GM12878 (cell line): ENCODE measurements around the gene CUEDC1. TPM values are rescaled to one million over a fixed set of nuclear protein-coding genes. Genes with fewer than 3 reads are reported as not detected.
A peak's percentile ranks its signal among the peaks of the same experiment; 100 is the strongest.

Source experiments
- BCL11A ChIP-seq: IDR thresholded peaks from 2 replicates; pipeline ENCODE4 v1.6.1; 2011; ENCODE audit warnings: low read depth, low read length
- CHD4 ChIP-seq: fragments of 200-600 bp; sonication (generic); IDR thresholded peaks from 2 replicates; pipeline ENCODE4 v1.6.1; 2016; ENCODE audit warnings: mild to moderate bottlenecking
- EED ChIP-seq: sonication (generic); IDR thresholded peaks from 2 replicates; pipeline ENCODE4 v1.6.1; 2016; ENCODE audit warnings: antibody characterized with exemption, low read depth
- GATAD2B ChIP-seq: fragments of 450-650 bp; conservative IDR thresholded peaks from 2 replicates; pipeline ENCODE4 v1.6.1; 2017; ENCODE audit warnings: low read depth, mild to moderate bottlenecking, moderate library complexity
- HDAC6 ChIP-seq: fragments of 200-600 bp; sonication (generic); IDR thresholded peaks from one replicate; pipeline ENCODE4 v1.8.0; 2017; ENCODE audit warnings: antibody characterized with exemption; ENCODE audit not compliant: unreplicated experiment
- JUND ChIP-seq: IDR thresholded peaks from 2 replicates; pipeline ENCODE4 v1.6.1; 2012; ENCODE audit warnings: low read depth, mild to moderate bottlenecking, low read length, improper control_type of control experiment, moderate library complexity
- KDM1A ChIP-seq: fragments of 200-600 bp; sonication (generic); IDR thresholded peaks from 2 replicates; pipeline ENCODE4 v1.6.1; 2016; ENCODE audit warnings: borderline replicate concordance
- LARP7 ChIP-seq: fragments of 450-650 bp; IDR thresholded peaks from 2 replicates; pipeline ENCODE4 v1.6.1; 2017; ENCODE audit warnings: mild to moderate bottlenecking
- MTA2 ChIP-seq: fragments of 450-650 bp; IDR thresholded peaks from 2 replicates; pipeline ENCODE4 v1.6.1; 2016; ENCODE audit warnings: low read depth, mild to moderate bottlenecking, moderate library complexity
- NFYA ChIP-seq: IDR thresholded peaks from 2 replicates; pipeline ENCODE4 v1.6.1; 2011; ENCODE audit warnings: low read depth, mild to moderate bottlenecking, low read length, improper control_type of control experiment, borderline replicate concordance
- PAX8 ChIP-seq: fragments of 450-650 bp; IDR thresholded peaks from 2 replicates; pipeline ENCODE4 v1.6.1; 2017; ENCODE audit warnings: mild to moderate bottlenecking, moderate library complexity
- RFX5 ChIP-seq: IDR thresholded peaks from 2 replicates; pipeline ENCODE4 v1.6.1; 2011; ENCODE audit warnings: low read depth, low read length, improper control_type of control experiment
- SREBF1 ChIP-seq: IDR thresholded peaks from 2 replicates; pipeline ENCODE4 v1.6.1; 2012; ENCODE audit warnings: mild to moderate bottlenecking, low read length
- SREBF2 ChIP-seq: IDR thresholded peaks from 2 replicates; pipeline ENCODE4 v1.6.1; 2012; ENCODE audit warnings: mild to moderate bottlenecking, low read length
- SUPT20H ChIP-seq: IDR thresholded peaks from 2 replicates; pipeline ENCODE4 v1.6.1; 2011; ENCODE audit warnings: low read depth, mild to moderate bottlenecking, low read length, moderate library complexity, borderline replicate concordance; ENCODE audit not compliant: control insufficient read depth
- WRNIP1 ChIP-seq: IDR thresholded peaks from 2 replicates; pipeline ENCODE4 v1.6.1; 2011; ENCODE audit warnings: low read depth, low read length, improper control_type of control experiment, borderline replicate concordance
- ZBED1 ChIP-seq: IDR thresholded peaks from 2 replicates; pipeline ENCODE4 v1.6.1; 2016; ENCODE audit warnings: borderline replicate concordance
- ZNF207 ChIP-seq: fragments of 450-650 bp; IDR thresholded peaks from 2 replicates; pipeline ENCODE4 v1.6.1; 2014; ENCODE audit warnings: antibody characterized with exemption, mild to moderate bottlenecking, borderline replicate concordance
- polyA plus RNA-seq, 11 experiments: library from polyadenylated mRNA; depleted of rRNA in 4 of 11; unstranded in 6 of 11; stranded (reverse) in 5 of 11; fragments of >200 nt; fragmentation: Nextera tagmentation in 4 of 11; fragmentation: Illumina TruSeq in 1 of 11; extraction: Ambion mirVana in 4 of 11; extraction: Trizol in 1 of 11; gene quantifications; 1 replicate in 1 of 11; 2 replicates in 10 of 11; pipeline versions ENCODE4 v1.2.1 to v1.2.3, GENCODE V29; 2011 to 2016; ENCODE audit warnings: inconsistent platforms in 2 of 11, missing spikeins in 2 of 11, low read depth in 1 of 11
- total RNA-seq, 4 experiments: library from RNA; depleted of rRNA in 3 of 4; stranded (reverse); fragments of >200 nt in 3 of 4; fragmentation: Illumina TruSeq in 1 of 4; extraction: Trizol in 1 of 4; gene quantifications; 2 replicates each; pipeline versions ENCODE4 v1.2.1 to v1.2.3, GENCODE V29; 2013 to 2021
- TF ChIP-seq, protein P1 (sequence below): IDR thresholded peaks from 2 replicates; pipeline ENCODE4 v1.6.1; 2012; ENCODE audit warnings: improper control_type of control experiment, low read depth, low read length; ENCODE audit not compliant: insufficient replicate concordance
- TF ChIP-seq, protein P2 (sequence below): fragments of 450-650 bp; IDR thresholded peaks from 2 replicates; pipeline ENCODE4 v1.6.1; 2014; ENCODE audit warnings: mild to moderate bottlenecking
- TF ChIP-seq, protein P3 (sequence below): IDR thresholded peaks from 2 replicates; pipeline ENCODE4 v1.6.1; 2012; ENCODE audit warnings: low read depth, low read length, improper control_type of control experiment
- TF ChIP-seq, protein P4 (sequence below): fragments of 450-650 bp; IDR thresholded peaks from 2 replicates; pipeline ENCODE4 v1.6.1; 2017; ENCODE audit warnings: mild to moderate bottlenecking, low read depth, inconsistent platforms; ENCODE audit not compliant: poor library complexity, severe bottlenecking

CUEDC1 gene
- total and polyA plus RNA-seq, 10 of the 15 experiments (the other 5 are each of a cell fraction or from before 2014, with no cell fraction given), result 0.24 to 7.4 (median 1.8) TPM

DNA sequence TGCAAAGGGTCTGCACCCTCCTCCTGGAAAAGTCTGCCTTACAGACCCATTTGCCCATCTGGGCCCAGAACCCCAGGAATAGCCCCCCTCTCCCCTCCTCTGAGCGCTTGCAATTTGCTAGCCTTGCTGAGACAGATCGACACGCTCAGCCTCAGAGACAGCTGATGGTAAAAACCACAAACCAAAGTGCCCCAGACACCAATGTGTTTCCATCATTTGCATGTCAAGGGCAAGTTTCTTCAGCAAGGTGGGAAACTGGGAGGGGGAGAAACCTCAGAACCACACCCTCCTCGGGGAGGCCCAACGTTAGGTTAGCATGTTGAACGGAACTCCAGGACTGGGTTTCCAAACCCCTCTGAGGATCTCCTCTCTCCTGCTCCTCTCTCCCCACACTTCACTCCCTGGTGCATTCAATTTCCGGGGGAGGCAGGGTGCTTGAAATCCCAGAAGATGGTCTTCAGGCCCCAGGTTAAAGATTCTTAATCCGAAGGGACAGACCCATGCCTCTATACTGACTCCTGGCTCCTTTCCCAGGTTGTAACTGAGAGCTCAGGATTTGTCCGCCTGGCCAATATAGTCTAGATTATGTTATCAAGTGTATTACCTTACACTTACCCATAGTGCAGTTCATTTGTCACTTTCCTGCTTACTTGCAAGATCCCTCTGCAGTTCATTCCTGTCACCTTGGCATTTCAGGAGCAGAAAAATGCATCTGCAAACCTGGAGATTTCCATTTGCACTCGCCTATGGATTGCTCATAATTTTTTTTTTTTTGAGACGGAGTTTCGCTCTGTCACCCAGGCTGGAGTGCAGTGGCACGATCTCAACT, 1.3 kb upstream of the CUEDC1 start (continued):
- no peak for TF ChIP-seq BCL11A
- no peak for TF ChIP-seq KDM1A
- no peak for TF ChIP-seq SREBF2
- TF ChIP-seq, protein P1, sequence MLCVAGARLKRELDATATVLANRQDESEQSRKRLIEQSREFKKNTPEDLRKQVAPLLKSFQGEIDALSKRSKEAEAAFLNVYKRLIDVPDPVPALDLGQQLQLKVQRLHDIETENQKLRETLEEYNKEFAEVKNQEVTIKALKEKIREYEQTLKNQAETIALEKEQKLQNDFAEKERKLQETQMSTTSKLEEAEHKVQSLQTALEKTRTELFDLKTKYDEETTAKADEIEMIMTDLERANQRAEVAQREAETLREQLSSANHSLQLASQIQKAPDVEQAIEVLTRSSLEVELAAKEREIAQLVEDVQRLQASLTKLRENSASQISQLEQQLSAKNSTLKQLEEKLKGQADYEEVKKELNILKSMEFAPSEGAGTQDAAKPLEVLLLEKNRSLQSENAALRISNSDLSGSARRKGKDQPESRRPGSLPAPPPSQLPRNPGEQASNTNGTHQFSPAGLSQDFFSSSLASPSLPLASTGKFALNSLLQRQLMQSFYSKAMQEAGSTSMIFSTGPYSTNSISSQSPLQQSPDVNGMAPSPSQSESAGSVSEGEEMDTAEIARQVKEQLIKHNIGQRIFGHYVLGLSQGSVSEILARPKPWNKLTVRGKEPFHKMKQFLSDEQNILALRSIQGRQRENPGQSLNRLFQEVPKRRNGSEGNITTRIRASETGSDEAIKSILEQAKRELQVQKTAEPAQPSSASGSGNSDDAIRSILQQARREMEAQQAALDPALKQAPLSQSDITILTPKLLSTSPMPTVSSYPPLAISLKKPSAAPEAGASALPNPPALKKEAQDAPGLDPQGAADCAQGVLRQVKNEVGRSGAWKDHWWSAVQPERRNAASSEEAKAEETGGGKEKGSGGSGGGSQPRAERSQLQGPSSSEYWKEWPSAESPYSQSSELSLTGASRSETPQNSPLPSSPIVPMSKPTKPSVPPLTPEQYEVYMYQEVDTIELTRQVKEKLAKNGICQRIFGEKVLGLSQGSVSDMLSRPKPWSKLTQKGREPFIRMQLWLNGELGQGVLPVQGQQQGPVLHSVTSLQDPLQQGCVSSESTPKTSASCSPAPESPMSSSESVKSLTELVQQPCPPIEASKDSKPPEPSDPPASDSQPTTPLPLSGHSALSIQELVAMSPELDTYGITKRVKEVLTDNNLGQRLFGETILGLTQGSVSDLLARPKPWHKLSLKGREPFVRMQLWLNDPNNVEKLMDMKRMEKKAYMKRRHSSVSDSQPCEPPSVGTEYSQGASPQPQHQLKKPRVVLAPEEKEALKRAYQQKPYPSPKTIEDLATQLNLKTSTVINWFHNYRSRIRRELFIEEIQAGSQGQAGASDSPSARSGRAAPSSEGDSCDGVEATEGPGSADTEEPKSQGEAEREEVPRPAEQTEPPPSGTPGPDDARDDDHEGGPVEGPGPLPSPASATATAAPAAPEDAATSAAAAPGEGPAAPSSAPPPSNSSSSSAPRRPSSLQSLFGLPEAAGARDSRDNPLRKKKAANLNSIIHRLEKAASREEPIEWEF, result peak; percentile 32
- no peak for TF ChIP-seq HDAC6
- TF ChIP-seq CHD4, result no peak
- TF ChIP-seq, protein P2, sequence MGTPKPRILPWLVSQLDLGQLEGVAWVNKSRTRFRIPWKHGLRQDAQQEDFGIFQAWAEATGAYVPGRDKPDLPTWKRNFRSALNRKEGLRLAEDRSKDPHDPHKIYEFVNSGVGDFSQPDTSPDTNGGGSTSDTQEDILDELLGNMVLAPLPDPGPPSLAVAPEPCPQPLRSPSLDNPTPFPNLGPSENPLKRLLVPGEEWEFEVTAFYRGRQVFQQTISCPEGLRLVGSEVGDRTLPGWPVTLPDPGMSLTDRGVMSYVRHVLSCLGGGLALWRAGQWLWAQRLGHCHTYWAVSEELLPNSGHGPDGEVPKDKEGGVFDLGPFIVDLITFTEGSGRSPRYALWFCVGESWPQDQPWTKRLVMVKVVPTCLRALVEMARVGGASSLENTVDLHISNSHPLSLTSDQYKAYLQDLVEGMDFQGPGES, result no peak
- no peak for TF ChIP-seq SREBF1
- TF ChIP-seq SUPT20H, result no peak
- no peak for TF ChIP-seq PAX8
- TF ChIP-seq ZNF207, result no peak
- TF ChIP-seq ZBED1, result no peak
- TF ChIP-seq MTA2, result peak; percentile 42; the same call in 1 of the 2 replicates
- TF ChIP-seq EED, result peak; percentile 64
- TF ChIP-seq, protein P3, sequence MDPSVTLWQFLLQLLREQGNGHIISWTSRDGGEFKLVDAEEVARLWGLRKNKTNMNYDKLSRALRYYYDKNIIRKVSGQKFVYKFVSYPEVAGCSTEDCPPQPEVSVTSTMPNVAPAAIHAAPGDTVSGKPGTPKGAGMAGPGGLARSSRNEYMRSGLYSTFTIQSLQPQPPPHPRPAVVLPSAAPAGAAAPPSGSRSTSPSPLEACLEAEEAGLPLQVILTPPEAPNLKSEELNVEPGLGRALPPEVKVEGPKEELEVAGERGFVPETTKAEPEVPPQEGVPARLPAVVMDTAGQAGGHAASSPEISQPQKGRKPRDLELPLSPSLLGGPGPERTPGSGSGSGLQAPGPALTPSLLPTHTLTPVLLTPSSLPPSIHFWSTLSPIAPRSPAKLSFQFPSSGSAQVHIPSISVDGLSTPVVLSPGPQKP, result no peak
- TF ChIP-seq WRNIP1, result no peak
- no peak for TF ChIP-seq LARP7
- TF ChIP-seq, protein P4, sequence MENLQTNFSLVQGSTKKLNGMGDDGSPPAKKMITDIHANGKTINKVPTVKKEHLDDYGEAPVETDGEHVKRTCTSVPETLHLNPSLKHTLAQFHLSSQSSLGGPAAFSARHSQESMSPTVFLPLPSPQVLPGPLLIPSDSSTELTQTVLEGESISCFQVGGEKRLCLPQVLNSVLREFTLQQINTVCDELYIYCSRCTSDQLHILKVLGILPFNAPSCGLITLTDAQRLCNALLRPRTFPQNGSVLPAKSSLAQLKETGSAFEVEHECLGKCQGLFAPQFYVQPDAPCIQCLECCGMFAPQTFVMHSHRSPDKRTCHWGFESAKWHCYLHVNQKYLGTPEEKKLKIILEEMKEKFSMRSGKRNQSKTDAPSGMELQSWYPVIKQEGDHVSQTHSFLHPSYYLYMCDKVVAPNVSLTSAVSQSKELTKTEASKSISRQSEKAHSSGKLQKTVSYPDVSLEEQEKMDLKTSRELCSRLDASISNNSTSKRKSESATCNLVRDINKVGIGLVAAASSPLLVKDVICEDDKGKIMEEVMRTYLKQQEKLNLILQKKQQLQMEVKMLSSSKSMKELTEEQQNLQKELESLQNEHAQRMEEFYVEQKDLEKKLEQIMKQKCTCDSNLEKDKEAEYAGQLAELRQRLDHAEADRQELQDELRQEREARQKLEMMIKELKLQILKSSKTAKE, result peak; percentile 91
- TF ChIP-seq RFX5, result peak; percentile 58; the same call in 1 of the 2 replicates
- TF ChIP-seq JUND, result no peak
- 0 out of 2 replicates have a peak, but pooled peaks have one; percentile 46 for TF ChIP-seq GATAD2B
- TF ChIP-seq NFYA, result no peak
